GM19397 (cell line): Measurements from ENCODE around the gene NDRG4.
"Not testable (repeated sequence)": the region's sequence is repeated elsewhere in the genome, so short reads cannot be mapped to it uniquely, and the experiment has no call there.

Source experiments
- ATAC-seq: cut with Tn5 transposase; IDR thresholded peaks from one replicate; pipeline ENCODE4 v1.9.1; 2021; ENCODE audit warnings: mild to moderate bottlenecking, moderate library complexity; ENCODE audit not compliant: unreplicated experiment

NDRG4 gene

GRCh38 chr16:58464916-58465731, 34.8 kb upstream of the NDRG4 start:
- ATAC-seq = no peak

GRCh38 chr16:58465817-58466216, 34.1 kb upstream of the NDRG4 start:
- no peak for ATAC-seq

- no peak for ATAC-seq
Observed at GRCh38 chr16:58466396-58466795, 33.5 kb upstream of the NDRG4 start.

GRCh38 chr16:58467905-58468304, 32.0 kb upstream of the NDRG4 start:
- ATAC-seq = no peak

GRCh38 chr16:58471209-58471975, 28.6 kb upstream of the NDRG4 start:
- ATAC-seq = no peak

DNA sequence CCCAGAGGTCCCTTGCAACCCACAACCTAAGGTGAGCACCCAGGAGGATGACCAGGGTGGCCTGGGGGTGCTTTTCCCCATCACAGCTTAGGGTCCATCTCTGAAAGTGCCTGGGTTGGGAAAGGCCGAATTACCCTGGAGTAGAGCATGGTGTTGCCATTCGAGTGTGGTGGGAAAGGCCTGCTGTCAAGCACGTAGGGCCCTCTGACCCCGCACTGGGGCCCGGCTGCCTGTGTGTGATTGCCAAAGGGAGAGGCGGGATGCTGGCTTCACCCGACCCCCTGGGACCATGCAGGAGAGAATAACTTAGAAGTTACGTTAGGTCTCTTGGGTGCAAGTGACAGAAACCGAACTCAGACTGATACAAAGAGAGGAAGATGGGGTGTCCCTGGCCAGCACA, 27.7 kb upstream of the NDRG4 start:
- no peak for ATAC-seq

DNA sequence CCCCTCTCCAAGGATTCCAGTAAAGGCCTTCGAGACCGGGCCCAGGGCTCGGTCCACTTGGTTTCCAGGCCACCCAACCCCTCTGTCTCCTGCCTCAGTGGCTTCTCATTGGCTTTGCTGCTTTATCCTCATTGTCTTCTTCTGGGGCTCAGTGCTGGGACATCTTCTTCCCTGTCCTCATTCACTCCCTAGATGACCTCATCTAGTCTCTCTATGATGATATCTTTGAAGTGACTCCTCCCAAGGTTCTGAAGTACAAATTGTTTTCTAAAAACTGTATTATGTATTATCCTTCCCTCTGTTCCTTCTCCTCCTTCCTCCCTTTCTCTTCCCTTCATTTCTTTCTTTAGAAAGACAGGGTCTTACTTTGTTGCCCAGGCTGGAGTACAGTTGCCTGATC, 27.1 kb upstream of the NDRG4 start:
- ATAC-seq = no peak

- ATAC-seq = no peak
Observed at GRCh38 chr16:58474296-58474695, 25.6 kb upstream of the NDRG4 start.

DNA sequence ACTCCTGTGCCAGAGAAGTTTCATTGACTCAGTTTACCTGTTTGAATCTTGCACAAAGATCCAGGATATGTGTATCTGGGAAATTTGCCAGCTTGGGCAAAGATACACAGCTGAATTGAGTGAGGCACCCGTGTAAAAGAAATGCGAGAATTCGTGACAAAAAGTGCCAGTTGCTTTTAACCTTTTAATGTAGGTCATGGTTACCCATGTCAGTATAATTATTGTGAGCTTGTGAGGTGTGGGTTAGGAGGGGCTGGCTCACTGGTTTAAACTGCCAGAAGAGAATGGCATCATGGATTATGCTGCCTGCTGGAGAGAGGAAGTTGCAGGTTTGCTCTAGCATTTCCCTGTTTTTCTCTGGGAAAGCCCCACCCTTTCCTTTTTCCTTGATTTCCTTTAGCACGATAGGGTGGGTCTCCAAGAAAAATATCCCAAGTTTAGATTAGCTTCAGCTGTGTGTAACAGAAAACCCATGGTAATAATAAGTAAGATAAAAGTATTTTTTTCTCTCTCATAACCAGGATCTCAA, 24.8 kb upstream of the NDRG4 start:
- ATAC-seq = no peak

DNA sequence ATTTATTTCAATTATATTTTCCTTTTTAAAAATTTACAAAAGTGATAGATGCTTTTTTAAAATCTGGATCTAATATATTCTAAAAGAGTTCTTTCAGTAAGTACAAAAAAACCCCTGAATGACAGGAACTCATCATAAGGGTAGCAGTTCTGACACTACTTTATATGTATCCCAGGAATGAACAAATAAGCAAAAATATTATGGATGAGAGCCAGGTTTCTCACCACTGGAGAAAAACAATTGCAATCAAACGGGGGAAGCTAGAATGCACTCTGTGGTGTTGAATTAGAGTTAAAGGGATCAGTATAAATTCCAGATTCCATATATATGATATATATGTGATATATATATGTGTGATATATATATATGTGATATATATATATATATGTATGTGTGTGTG, 23.2 kb upstream of the NDRG4 start:
- no peak for ATAC-seq

DNA sequence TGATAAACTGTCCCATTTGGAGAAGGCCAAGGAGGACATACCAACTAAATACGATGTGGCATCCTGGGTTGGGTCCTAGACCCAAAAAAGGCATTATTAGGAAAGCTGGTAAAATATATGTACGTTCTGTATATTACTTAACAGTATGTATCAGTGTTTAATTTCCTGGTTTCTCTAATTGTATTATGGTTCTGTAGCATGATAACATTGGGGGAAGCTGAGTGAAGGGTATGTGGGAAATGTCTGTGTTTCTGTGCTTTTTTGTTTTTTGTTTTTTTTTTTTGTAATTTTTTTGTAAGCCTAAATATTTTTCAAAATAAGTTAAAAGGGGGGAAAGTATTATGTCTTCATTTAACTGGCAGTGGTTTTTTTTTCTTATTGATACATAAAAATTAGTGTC, 21.5 kb upstream of the NDRG4 start:
- no peak for ATAC-seq

- no peak for ATAC-seq
Observed at GRCh38 chr16:58481226-58481869, 18.6 kb upstream of the NDRG4 start.

DNA sequence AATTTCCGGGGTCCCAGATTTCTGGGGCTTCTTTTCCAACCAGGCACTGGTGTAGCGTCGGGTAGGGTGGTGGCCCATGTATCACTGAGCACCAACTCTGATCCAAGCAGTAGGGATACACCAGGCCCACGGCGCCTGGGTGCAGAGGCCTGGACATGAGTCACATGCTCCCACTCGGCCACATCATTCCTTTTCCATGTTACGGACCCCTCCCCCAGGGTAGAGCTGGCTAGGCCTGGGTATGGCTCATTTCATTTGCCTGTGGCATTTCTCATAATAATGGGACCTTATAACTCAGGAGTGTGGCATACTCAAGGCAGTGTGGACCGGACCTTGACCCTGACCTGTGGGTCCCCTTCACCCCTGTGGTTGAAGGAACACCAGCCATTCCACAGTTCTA, 18.0 kb upstream of the NDRG4 start:
- ATAC-seq = no peak

GRCh38 chr16:58485184-58485887, 14.6 kb upstream of the NDRG4 start:
- no peak for ATAC-seq

DNA sequence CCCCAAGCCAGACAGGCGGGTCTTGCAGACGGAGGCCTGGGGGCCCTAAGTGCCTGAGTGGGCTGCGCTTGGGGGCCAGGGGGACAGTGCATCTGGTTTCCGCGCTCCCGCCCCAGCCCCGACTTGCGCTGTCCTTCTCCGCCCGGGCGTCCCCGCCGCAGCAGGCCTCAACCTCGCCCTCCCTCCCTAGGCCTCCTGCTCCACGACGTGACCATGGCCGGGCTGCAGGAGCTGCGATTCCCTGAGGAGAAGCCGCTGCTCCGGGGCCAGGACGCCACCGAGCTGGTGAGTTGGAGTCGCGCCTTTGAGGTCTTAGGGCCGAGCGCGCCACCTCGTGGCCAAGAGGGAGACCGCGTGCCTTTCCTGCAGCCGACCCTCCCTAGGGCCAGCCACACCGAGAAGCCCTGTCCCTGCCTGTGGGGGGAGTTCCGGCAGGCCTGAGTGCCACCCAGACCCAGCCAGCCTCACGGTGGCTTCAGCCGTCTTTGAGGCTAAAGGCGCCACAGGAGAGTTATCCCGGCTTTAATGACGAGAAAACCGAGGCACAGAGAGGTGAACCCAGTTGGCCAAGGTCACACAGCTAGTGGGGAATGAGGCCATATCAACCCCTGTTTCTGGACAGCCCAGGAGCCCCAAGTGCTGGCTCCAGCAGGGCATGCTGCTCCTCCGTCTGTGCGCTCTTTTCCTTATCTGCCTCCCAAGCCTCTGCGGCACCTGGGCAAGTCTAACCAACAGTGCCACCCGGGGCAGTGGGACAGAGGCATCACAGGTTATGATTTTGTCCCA, 12.2 kb upstream of the NDRG4 start:
- ATAC-seq = no peak

- no peak for ATAC-seq
Observed at GRCh38 chr16:58488531-58488930, 11.4 kb upstream of the NDRG4 start.

DNA sequence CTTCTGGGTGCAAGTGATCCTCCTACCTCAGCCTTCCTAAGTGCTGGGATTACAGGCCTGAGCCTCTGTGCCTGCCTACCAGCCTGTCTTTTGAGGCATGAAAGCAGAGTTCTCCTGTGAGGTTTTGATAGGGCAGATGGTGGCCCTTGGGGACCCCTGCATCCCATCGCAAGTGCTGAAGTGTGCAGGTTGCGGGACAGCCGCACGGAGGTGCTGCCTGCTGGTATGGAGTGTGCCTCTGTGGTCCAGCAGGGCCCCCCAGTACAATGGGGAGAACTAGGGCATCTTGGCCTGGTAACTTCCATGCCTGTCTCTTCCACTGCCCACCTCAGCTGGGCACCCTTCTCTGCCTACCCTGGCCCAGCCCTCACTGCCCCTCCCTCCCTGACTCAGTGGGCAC, 9.9 kb upstream of the NDRG4 start:
- ATAC-seq = no peak

GRCh38 chr16:58490539-58490938, 9.4 kb upstream of the NDRG4 start:
- ATAC-seq = not testable (repeated sequence)

DNA sequence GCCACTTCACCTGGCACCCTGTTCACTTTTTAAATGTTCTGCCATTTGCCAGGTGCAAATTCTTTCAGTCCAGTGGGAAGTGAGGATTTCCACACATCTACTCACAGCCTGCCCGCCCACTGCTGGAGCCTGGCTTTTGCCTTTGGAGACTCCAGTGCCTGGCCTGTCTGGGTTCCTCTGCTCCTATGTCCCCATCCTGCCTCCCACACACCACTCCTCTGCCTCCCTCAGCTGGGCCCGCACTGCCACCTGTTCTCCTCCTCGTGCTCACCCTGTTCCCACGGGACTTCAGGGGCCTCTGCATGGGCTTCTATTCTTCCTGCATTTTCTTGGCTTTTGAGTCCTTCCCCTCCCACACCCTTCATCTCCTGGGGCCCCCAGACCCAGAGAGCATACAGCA, 7.9 kb upstream of the NDRG4 start:
- ATAC-seq = no peak

- ATAC-seq = no peak
Observed at GRCh38 chr16:58492735-58493134, 7.2 kb upstream of the NDRG4 start.
